Gastrocnemius medialis (tissue), 4 donors: ENCODE results near the gene ARHGAP29. TPM values are rescaled to one million over a fixed set of nuclear protein-coding genes. Genes with fewer than 3 reads are reported as not detected.

ENCODE experiments used
- ATAC-seq, 2 donors: fragments of 150-250 bp; one replicate each; pipeline ENCODE4 v1.9.1; 2016
- DNase-seq, 2 donors: peaks; one replicate each; pipeline ENCODE4 v3.0.0-alpha.2; 2019
- H3K27ac ChIP-seq, 4 donors: fragments of 200-600 bp; sonication (generic); 1 replicate in 1 of 4; 2 replicates in 3 of 4; pipeline ENCODE4 v1.5.1; 2016 to 2018; ENCODE audit warnings: mild to moderate bottlenecking in 2 of 4, moderate library complexity in 1 of 4
- H3K27me3 ChIP-seq, 3 donors: fragments of 200-600 bp; sonication (generic) in 2 of 3; 1 replicate in 1 of 3; 2 replicates in 2 of 3; pipeline versions ENCODE4 v1.5.1 to v1.6.0; 2016 to 2019; ENCODE audit warnings: mild to moderate bottlenecking in 1 of 3, moderate library complexity in 1 of 3
- H3K36me3 ChIP-seq, 2 donors: fragments of 200-600 bp; sonication (generic) in 1 of 2; one replicate each; pipeline ENCODE4 v1.5.1; 2017 to 2018
- H3K4me1 ChIP-seq, 2 donors: fragments of 200-600 bp; sonication (generic) in 1 of 2; one replicate each; pipeline ENCODE4 v1.5.1; 2016 to 2017; ENCODE audit warnings: mild to moderate bottlenecking in 2 of 2
- H3K4me3 ChIP-seq, 4 donors: fragments of 200-600 bp; sonication (generic) in 3 of 4; 1 replicate in 1 of 4; 2 replicates in 3 of 4; pipeline ENCODE4 v1.5.1; 2016 to 2019; ENCODE audit warnings: mild to moderate bottlenecking in 2 of 4
- H3K9me3 ChIP-seq, 3 donors: fragments of 200-600 bp; sonication (generic) in 2 of 3; 1 replicate in 1 of 3; 2 replicates in 2 of 3; pipeline ENCODE4 v1.5.1; 2016 to 2019
- CTCF ChIP-seq, 5 experiments: fragments of 450-650 bp in 3 of 5; fragments of 200-600 bp in 2 of 5; sonication (generic) in 2 of 5; IDR thresholded peaks in 4 of 5; conservative IDR thresholded peaks in 1 of 5; 1 replicate in 4 of 5; 2 replicates in 1 of 5; pipeline ENCODE4 v1.5.1; 2016 to 2019; ENCODE audit warnings: antibody characterized with exemption in 5 of 5, mild to moderate bottlenecking in 3 of 5, moderate library complexity in 3 of 5
- POLR2A ChIP-seq, 2 donors: fragments of 450-650 bp; IDR thresholded peaks; one replicate each; pipeline ENCODE4 v1.6.1; 2017; ENCODE audit warnings: antibody characterized with exemption in 2 of 2, mild to moderate bottlenecking in 2 of 2, moderate library complexity in 2 of 2
- in situ Hi-C, 4 donors: fragments of 200-750 bp; cut with MboI; loops; one replicate each; pipeline versions ENCODE4 v1.15.0 to v1.8.0; 2017; ENCODE audit warnings: low sequenced_read_pairs in 4 of 4
- intact Hi-C: fragments of 100-400 bp; cut with DNase I; formaldehyde crosslinking; loops from one replicate; pipeline ENCODE4 v1.15.1; 2023; ENCODE audit warnings: low total_unique reads
- total RNA-seq, 4 donors: library from RNA; depleted of rRNA; stranded (reverse); fragments of >200 nt; gene quantifications; one replicate each; pipeline versions ENCODE4 v1.1.0 to v1.2.3, GENCODE V29; 2016

ARHGAP29 gene
- total RNA-seq, 4 donors from 2014 or later: 10.0 to 13.5 (median 11.6) TPM

DNA sequence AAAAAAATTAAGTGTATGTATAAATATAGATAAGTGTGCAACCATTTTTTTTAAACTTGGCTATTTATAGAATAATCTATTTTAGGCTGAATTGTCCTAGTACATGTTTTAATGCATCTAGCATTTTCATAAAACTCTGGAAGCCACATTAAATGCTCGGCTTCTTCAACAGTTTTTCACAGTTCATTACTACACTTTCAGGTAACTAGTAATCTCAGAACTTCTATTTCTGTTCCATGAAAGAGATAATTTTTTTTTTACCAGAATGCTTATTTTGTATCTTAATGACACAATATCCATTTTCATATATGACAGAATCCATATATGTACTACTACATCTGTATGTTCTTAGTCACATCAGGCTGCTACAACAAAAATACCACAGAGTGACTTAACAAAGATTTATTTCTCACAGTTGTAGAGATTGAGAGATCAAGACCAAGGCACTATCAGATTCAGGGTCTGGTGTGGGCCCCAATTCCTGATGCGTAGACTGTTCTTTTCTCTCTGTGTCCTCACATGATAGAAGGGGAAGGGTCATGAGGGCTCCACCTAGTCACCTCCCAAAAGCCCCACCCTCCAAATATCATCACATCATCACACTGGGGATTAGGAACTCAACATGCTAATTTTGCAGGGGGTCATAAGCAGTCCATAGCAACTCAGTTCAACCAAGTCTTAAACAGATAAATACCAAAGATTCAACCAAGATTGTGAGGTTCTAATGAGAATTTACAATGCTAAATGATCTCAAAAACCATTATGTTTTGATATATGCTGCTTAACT is 43.1 kb downstream of the ARHGAP29 start:
- no peaks in the 10 kb centered on the region for H3K27me3 ChIP-seq
- peaks cover 20 to 28% of the 10 kb centered on the region in 2 donors for H3K4me1 ChIP-seq
- in situ Hi-C loops (no loop called here), intact Hi-C loops (loop anchor here (10.0 kb wide), 1 partner anchor 131 kb away; no protein-coding TSS in a partner anchor)
- peak overlapping the region in 3 of 4 donors; percentile 10 to 55 (median 30) for H3K27ac ChIP-seq
- H3K4me3 ChIP-seq: no peak overlapping the region
- DNase-seq (no peak), ATAC-seq (no peak)
- H3K9me3 ChIP-seq: no peaks in the 10 kb centered on the region
- no peak for TF ChIP-seq POLR2A (IDR thresholded peaks at IDR 0.05)
- no peak for TF ChIP-seq CTCF (IDR thresholded peaks at IDR 0.05 in 4 of 5, conservative IDR thresholded peaks at IDR 0.05 in 1 of 5)
- peaks cover 2 to 8% of the 10 kb centered on the region in 2 donors for H3K36me3 ChIP-seq

GRCh38 chr1:94193128-94193527 is 44.3 kb downstream of the ARHGAP29 start:
- Histone ChIP-seq H3K36me3 (peaks cover 3 to 14% of the 10 kb centered on the region in 2 donors), H3K27me3 (no peaks in the 10 kb centered on the region), H3K27ac (peak overlapping the region in 1 of 4 donors; percentile 10), H3K4me3 (no peak overlapping the region), H3K9me3 (no peaks in the 10 kb centered on the region), H3K4me1 (peaks cover 20 to 28% of the 10 kb centered on the region in 2 donors)
- DNase-seq: no peak
- no peak for ATAC-seq
- intact Hi-C loops (loop anchor here (10.0 kb wide), 1 partner anchor 132 kb away; no protein-coding TSS in a partner anchor), in situ Hi-C loops (no loop called here)
- TF ChIP-seq CTCF (IDR thresholded peaks at IDR 0.05 in 4 of 5, conservative IDR thresholded peaks at IDR 0.05 in 1 of 5) (no peak), POLR2A (IDR thresholded peaks at IDR 0.05) (no peak)

DNA sequence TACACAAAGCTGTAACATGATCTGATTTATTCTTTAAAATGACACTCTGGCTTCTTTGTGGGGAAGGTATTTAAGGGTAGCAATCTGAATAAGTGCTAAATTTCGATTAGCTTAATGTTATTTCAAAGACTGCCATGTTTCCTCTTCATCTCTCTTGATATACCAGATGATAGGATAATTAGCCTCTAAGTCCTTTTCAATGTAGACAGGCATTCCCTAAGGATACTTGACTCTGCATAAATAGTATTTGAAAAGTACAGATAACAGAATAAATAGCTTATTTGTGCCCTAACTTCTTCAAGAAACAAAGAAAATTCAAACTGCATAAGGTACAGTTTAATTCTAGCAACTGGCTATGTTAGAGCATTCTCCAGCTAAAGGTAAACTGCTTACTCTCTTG is 46.2 kb downstream of the ARHGAP29 start:
- intact Hi-C loops: loop anchor here (10.0 kb wide), 1 partner anchor 134 kb away; no protein-coding TSS in a partner anchor
- peaks cover 20 to 28% of the 10 kb centered on the region in 2 donors for H3K4me1 ChIP-seq
- H3K27ac ChIP-seq: no peak overlapping the region

GRCh38 chr1:94186946-94187345 is 50.4 kb downstream of the ARHGAP29 start:
- no peak overlapping the region for H3K4me3 ChIP-seq
- H3K9me3 ChIP-seq: no peaks in the 10 kb centered on the region
- intact Hi-C loops: no loop called here
- H3K27me3 ChIP-seq: no peaks in the 10 kb centered on the region
- ATAC-seq (no peak), DNase-seq (no peak)
- peaks cover 12 to 13% of the 10 kb centered on the region in 2 donors for H3K4me1 ChIP-seq
- in situ Hi-C loops: no loop called here
- TF ChIP-seq POLR2A (IDR thresholded peaks at IDR 0.05) (no peak), CTCF (IDR thresholded peaks at IDR 0.05 in 4 of 5, conservative IDR thresholded peaks at IDR 0.05 in 1 of 5) (no peak)
- H3K36me3 ChIP-seq: peaks cover 7 to 43% of the 10 kb centered on the region in 2 donors
- H3K27ac ChIP-seq: no peak overlapping the region

More for the DNA sequence above, 46.2 kb downstream of the ARHGAP29 start:
- ATAC-seq (no peak), DNase-seq (no peak)
- Histone ChIP-seq H3K4me3 (no peak overlapping the region), H3K27me3 (no peaks in the 10 kb centered on the region), H3K9me3 (no peaks in the 10 kb centered on the region), H3K36me3 (peaks cover 3 to 26% of the 10 kb centered on the region in 2 donors)
- in situ Hi-C loops: no loop called here
- TF ChIP-seq CTCF (IDR thresholded peaks at IDR 0.05 in 4 of 5, conservative IDR thresholded peaks at IDR 0.05 in 1 of 5) (no peak), POLR2A (IDR thresholded peaks at IDR 0.05) (no peak)
